ENCODE results near the gene UBE2S. TPM values are rescaled to one million over a fixed set of nuclear protein-coding genes. Genes with fewer than 3 reads are reported as not detected.

The UBE2S gene
- total and polyA plus RNA-seq, 8 donors, result 26.5 to 71.2 (median 35.7) TPM

DNA sequence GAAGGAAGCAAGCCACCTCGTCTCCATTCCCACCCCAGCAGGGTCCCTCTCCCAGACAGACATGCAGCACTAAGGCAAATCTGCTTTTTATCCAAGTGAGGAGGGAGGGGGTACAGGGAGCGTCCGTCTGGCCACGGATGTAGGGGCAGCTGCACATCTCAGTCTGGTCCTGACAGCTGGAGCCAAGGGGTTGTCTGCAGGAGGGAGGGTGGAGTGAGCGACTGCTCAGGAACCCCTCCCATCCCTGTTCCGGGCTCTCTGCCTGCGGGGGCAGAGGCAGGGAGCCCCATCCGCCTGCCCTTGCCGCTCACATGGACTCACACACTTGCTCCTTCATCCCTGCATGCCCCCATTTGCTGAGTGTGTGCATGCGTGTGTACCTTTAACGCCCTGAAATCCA lies 28.4 kb downstream of the UBE2S start:
- TF ChIP-seq, protein P1, sequence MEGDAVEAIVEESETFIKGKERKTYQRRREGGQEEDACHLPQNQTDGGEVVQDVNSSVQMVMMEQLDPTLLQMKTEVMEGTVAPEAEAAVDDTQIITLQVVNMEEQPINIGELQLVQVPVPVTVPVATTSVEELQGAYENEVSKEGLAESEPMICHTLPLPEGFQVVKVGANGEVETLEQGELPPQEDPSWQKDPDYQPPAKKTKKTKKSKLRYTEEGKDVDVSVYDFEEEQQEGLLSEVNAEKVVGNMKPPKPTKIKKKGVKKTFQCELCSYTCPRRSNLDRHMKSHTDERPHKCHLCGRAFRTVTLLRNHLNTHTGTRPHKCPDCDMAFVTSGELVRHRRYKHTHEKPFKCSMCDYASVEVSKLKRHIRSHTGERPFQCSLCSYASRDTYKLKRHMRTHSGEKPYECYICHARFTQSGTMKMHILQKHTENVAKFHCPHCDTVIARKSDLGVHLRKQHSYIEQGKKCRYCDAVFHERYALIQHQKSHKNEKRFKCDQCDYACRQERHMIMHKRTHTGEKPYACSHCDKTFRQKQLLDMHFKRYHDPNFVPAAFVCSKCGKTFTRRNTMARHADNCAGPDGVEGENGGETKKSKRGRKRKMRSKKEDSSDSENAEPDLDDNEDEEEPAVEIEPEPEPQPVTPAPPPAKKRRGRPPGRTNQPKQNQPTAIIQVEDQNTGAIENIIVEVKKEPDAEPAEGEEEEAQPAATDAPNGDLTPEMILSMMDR (IDR thresholded peaks at IDR 0.05), result no peak
- H3K36me3 ChIP-seq, result no peaks in the 10 kb centered on the region
- intact Hi-C loops (cut with DNase I), result no loop called here
- H3K9me3 ChIP-seq, result no peaks in the 10 kb centered on the region
- DNase-seq, result no peak
- no peak overlapping the region for H3K27ac ChIP-seq
- H3K4me1 ChIP-seq, result peaks cover 3 to 11% of the 10 kb centered on the region in 2 donors
- no peak overlapping the region for H3K4me3 ChIP-seq
- ATAC-seq, result no peak
- H3K27me3 ChIP-seq, result peaks cover 5 to 38% of the 10 kb centered on the region in 2 donors

DNA sequence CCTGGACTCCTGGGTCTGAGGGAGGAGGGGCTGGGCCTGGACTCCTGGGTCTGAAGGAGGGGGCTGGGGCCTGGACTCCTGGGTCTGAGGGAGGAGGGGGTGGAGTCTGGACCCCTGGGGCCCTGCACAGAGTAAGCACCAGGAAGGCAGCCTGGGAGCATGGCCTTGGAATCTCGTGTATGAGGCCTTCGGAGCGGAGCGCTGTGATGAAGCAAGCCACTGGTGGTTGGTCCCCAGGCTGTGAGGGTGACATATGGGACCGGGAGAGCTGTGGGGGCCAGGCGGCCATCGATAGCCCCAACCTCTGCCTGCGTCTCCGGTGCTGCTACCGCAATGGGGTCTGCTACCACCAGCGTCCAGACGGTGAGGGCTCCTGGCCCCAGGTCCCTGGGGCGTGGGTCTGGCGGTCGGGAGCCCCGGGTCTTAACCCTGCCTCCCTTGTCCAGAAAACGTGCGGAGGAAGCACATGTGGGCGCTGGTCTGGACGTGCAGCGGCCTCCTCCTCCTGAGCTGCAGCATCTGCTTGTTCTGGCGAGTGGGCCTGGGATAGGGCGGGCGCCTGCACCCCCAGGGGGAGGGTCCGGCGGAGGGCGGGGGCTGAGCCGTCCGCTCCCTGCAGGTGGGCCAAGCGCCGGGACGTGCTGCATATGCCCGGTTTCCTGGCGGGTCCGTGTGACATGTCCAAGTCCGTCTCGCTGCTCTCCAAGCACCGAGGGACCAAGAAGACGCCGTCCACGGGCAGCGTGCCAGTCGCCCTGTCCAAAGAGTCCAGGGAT lies 30.0 kb downstream of the UBE2S start:
- no peaks in the 10 kb centered on the region for H3K4me1 ChIP-seq
- H3K36me3 ChIP-seq, result no peaks in the 10 kb centered on the region
- H3K9me3 ChIP-seq, result no peaks in the 10 kb centered on the region
- DNase-seq (peak in 1 of 4 donors; percentile 82), ATAC-seq (no peak)
- intact Hi-C loops (cut with DNase I), result no loop called here
- H3K27me3 ChIP-seq, result peaks cover 9 to 53% of the 10 kb centered on the region in 2 donors
- no peak overlapping the region for H3K4me3 ChIP-seq
- no peak overlapping the region for H3K27ac ChIP-seq
- TF ChIP-seq, protein P1 (IDR thresholded peaks at IDR 0.05), result no peak

DNA sequence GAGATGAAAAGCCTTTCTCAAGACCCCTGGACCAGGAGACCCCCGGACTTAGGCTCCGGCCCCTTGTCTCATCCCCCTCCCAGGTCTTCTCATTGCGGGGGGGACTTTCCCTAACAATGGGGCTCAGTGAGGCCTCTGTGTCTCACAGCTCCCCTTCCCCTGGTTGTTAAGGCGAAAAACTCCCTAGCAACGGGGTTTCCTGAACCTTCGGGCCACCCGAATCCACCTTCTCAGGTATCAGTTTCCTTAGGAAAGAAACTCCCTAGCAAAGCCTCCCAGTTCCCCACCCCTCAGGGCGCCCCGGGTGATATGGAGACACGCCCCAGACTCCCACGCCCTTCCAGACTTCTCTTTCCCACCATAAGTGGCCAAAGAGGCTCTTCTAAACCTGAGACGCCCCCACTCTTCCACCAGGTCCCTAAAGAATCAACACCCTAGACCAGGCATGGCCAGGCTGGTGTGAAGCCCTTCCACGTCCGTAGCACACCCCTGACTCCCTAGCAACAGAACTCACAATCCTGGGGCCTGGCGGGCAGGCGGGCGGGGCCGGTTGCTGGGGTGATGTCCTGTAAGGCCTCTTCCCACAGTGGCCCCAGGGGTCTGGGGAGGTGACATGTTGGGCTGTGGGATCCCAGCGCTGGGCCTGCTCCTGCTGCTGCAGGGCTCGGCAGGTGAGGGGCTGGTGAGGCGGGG lies 31.2 kb downstream of the UBE2S start, which contains the start of gene TMEM190:
TMEM190 (plus strand) TSS at position 586 of the 693 bp plus-strand sequence; CDS start at position 614, 28 bp downstream.
- H3K27me3 ChIP-seq, result peaks cover 18 to 64% of the 10 kb centered on the region in 2 donors

DNA sequence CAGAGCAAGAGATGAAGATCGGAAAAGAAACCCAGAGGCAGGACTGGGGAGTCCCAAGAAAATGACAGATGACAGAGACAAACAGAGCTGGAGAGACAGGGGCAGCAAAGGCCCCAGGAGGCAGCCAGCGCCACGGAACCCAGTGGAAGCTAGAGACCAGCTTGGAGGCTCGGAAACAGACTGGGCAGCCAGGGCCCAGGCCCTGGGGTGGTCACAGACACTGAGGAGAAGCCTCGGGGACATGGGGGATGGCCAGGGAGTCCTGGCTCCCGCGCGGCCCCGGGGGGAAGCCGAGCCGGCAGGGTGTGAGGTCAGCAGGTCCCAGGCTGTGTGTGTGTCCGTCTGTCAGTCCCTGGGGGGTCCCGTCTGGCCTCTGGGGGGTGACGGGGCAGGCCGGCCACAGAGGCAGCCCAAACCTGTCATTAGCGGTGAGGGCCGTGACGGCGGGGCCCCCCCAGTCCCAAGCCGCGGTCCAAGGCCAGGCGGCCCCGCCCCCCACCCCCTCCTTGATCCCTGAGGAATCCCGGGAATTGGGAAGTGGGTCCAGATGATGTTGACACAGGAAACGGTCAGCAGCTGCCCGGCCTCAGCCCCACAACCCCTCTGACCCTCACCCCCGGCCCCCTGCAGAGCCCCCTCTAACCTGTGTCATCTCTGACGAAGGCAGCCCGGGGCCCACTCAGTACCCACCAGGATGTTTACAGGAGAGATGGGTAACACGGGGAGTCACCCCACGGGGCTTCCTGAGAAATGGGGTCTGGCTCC lies 33.4 kb downstream of the UBE2S start:
- Histone ChIP-seq H3K27me3 (peaks cover 31 to 86% of the 10 kb centered on the region in 2 donors), H3K27ac (no peak overlapping the region), H3K36me3 (no peaks in the 10 kb centered on the region), H3K9me3 (no peaks in the 10 kb centered on the region), H3K4me3 (no peak overlapping the region), H3K4me1 (peaks cover 5 to 8% of the 10 kb centered on the region in 2 donors)
- TF ChIP-seq, protein P1 (IDR thresholded peaks at IDR 0.05), result no peak
- DNase-seq (no peak), ATAC-seq (no peak)
- intact Hi-C loops (cut with DNase I), result no loop called here

More for the DNA sequence above, 31.2 kb downstream of the UBE2S start, which contains the start of gene TMEM190:
- intact Hi-C loops (cut with DNase I), result no loop called here
- no peaks in the 10 kb centered on the region for H3K9me3 ChIP-seq
- no peaks in the 10 kb centered on the region for H3K36me3 ChIP-seq
- TF ChIP-seq, protein P1 (IDR thresholded peaks at IDR 0.05), result no peak
- H3K27ac ChIP-seq, result no peak within 1 kb of the TSS
- no peak within 1 kb of the TSS for H3K4me3 ChIP-seq
- DNase-seq (peak in 1 of 4 donors; percentile 68), ATAC-seq (peak; percentile 17)
- no peaks in the 10 kb centered on the region for H3K4me1 ChIP-seq
